GM19324 (cell line): Measurements from ENCODE around the gene SLC6A7.

Experiments used
- ATAC-seq: cut with Tn5 transposase; IDR thresholded peaks from one replicate; pipeline ENCODE4 v1.9.1; 2021; ENCODE audit warnings: mild to moderate bottlenecking, moderate library complexity; ENCODE audit not compliant: unreplicated experiment, low FRiP score

The SLC6A7 gene

GRCh38 chr5:150189728-150190502 lies at the start of gene SLC6A7:
SLC6A7 (plus strand) TSS chr5:150190062; CDS start chr5:150190328, 266 bp downstream.
- ATAC-seq = no peak

GRCh38 chr5:150140830-150141229 lies 49.0 kb upstream of the SLC6A7 start:
- no peak for ATAC-seq

- no peak for ATAC-seq
These were observed 48.2 kb upstream of the SLC6A7 start for GRCh38 chr5:150141544-150142184.

GRCh38 chr5:150142185-150142958 lies 47.5 kb upstream of the SLC6A7 start:
- no peak for ATAC-seq

- ATAC-seq = no peak
These were observed 46.9 kb upstream of the SLC6A7 start for GRCh38 chr5:150142959-150143349.

- no peak for ATAC-seq
These were observed 46.3 kb upstream of the SLC6A7 start for GRCh38 chr5:150143350-150144245.

GRCh38 chr5:150144246-150144801 lies 45.5 kb upstream of the SLC6A7 start:
- ATAC-seq = no peak

GRCh38 chr5:150144879-150145278 lies 45.0 kb upstream of the SLC6A7 start:
- no peak for ATAC-seq

- ATAC-seq = no peak
These were observed 43.6 kb upstream of the SLC6A7 start for GRCh38 chr5:150146235-150146634.

- ATAC-seq = no peak
These were observed 42.8 kb upstream of the SLC6A7 start for GRCh38 chr5:150146862-150147601.

GRCh38 chr5:150147670-150148069 lies 42.2 kb upstream of the SLC6A7 start:
- no peak for ATAC-seq

GRCh38 chr5:150148117-150148927 lies 41.5 kb upstream of the SLC6A7 start:
- ATAC-seq = no peak

GRCh38 chr5:150149618-150150017 lies 40.2 kb upstream of the SLC6A7 start:
- ATAC-seq = no peak

GRCh38 chr5:150152636-150153462 lies 37.0 kb upstream of the SLC6A7 start:
- no peak for ATAC-seq

GRCh38 chr5:150153483-150153882 lies 36.4 kb upstream of the SLC6A7 start:
- ATAC-seq = no peak

- ATAC-seq = no peak
These were observed 35.8 kb upstream of the SLC6A7 start for GRCh38 chr5:150153957-150154617.

GRCh38 chr5:150154618-150155128 lies 35.2 kb upstream of the SLC6A7 start:
- no peak for ATAC-seq
